H1 (cell line): ENCODE results near the gene CPA2. TPM values are rescaled to one million over a fixed set of nuclear protein-coding genes. Genes with fewer than 3 reads are reported as not detected.

Source experiments
- CTCF ChIA-PET: fragments of 300-600 bp; sonication (Branson Sonifier 250); formaldehyde crosslinking; loops from one replicate; lab custom pipeline; 2021; ENCODE audit not compliant: partially characterized antibody; lab: Charles Lee
- POLR2A ChIA-PET: fragments of 300-600 bp; sonication (Branson Sonifier 250); formaldehyde crosslinking; loops from one replicate; lab custom pipeline; 2021; ENCODE audit warnings: inconsistent platforms; ENCODE audit not compliant: partially characterized antibody; lab: Charles Lee
- DNase-seq, 2 experiments: peaks; one replicate each; pipeline versions ENCODE4 v3.0.0 to v3.0.0-alpha.2; 2010 to 2022; ENCODE audit warnings: low spot score in 2 of 2, low read depth in 1 of 2, mixed read lengths in 1 of 2
- FAIRE-seq: peaks from 2 replicates; lab custom pipeline; 2011; peaks lifted over from hg19 to GRCh38; lab: Jason Lieb, UNC
- H2AFZ ChIP-seq: 2 replicates; pipeline ENCODE4 v1.8.1; 2012; ENCODE audit warnings: low read length, inconsistent platforms
- H2AK5ac ChIP-seq: 2 replicates; pipeline ENCODE4 v1.6.1; 2013; ENCODE audit warnings: low read depth, low read length
- H2BK120ac ChIP-seq: replicated peaks from 2 replicates; pipeline ENCODE3; 2013; ENCODE audit warnings: low read depth, low read length, inconsistent platforms
- H2BK12ac ChIP-seq: 2 replicates; pipeline ENCODE4 v1.6.1; 2013; ENCODE audit warnings: low read depth, low read length
- H2BK15ac ChIP-seq: 2 replicates; pipeline ENCODE4 v1.6.1; 2013; ENCODE audit warnings: low read length
- H2BK20ac ChIP-seq: 2 replicates; pipeline ENCODE4 v1.6.1; 2013; ENCODE audit warnings: low read length
- H2BK5ac ChIP-seq: 2 replicates; pipeline ENCODE4 v1.6.1; 2013; ENCODE audit warnings: low read depth, low read length
- H3K14ac ChIP-seq: 2 replicates; pipeline ENCODE4 v1.6.1; 2013; ENCODE audit warnings: inconsistent platforms; ENCODE audit not compliant: insufficient read length
- H3K18ac ChIP-seq: 2 replicates; pipeline ENCODE4 v1.6.1; 2013; ENCODE audit warnings: low read length; ENCODE audit errors: extremely low read depth
- H3K23ac ChIP-seq: 2 replicates; pipeline ENCODE4 v1.6.1; 2013; ENCODE audit warnings: inconsistent platforms; ENCODE audit not compliant: insufficient read length
- H3K23me2 ChIP-seq: 2 replicates; pipeline ENCODE4 v1.6.1; 2013; ENCODE audit warnings: low read depth, low read length
- H3K27ac ChIP-seq: 2 replicates; pipeline ENCODE4 v1.6.1; 2011; ENCODE audit warnings: low read depth, low read length, inconsistent platforms
- H3K27me3 ChIP-seq, 4 experiments: replicated peaks in 1 of 4; 1 replicate in 1 of 4; 2 replicates in 3 of 4; pipeline versions ENCODE4 v1.6.1 to v1.8.1; 2011 to 2013; ENCODE audit warnings: low read length in 3 of 4, mild to moderate bottlenecking in 3 of 4, inconsistent platforms in 2 of 4, mixed read lengths in 2 of 4, moderate library complexity in 1 of 4; ENCODE audit not compliant: control insufficient read depth in 3 of 4, insufficient read depth in 3 of 4; ENCODE audit errors: extremely low read depth in 1 of 4
- H3K36me3 ChIP-seq, 4 experiments: 2 replicates each; pipeline versions ENCODE4 v1.6.1 to v1.8.1; 2011 to 2013; ENCODE audit warnings: mild to moderate bottlenecking in 4 of 4, low read length in 3 of 4, moderate library complexity in 2 of 4, control low read depth in 1 of 4, inconsistent platforms in 1 of 4; ENCODE audit not compliant: insufficient read depth in 4 of 4, control insufficient read depth in 2 of 4
- H3K4ac ChIP-seq: replicated peaks from 2 replicates; pipeline ENCODE3; 2013; ENCODE audit warnings: low read length, low read depth, mixed read lengths, inconsistent platforms; ENCODE audit not compliant: insufficient read length
- H3K4me1 ChIP-seq, 4 experiments: replicated peaks in 1 of 4; 1 replicate in 1 of 4; 2 replicates in 3 of 4; pipeline versions ENCODE4 v1.6.1 to v1.8.1; 2011 to 2013; ENCODE audit warnings: low read length in 3 of 4, inconsistent platforms in 2 of 4, mixed read lengths in 1 of 4; ENCODE audit not compliant: insufficient read depth in 4 of 4, control insufficient read depth in 3 of 4
- H3K4me2 ChIP-seq, 2 experiments: 2 replicates each; pipeline versions ENCODE4 v1.6.1 to v1.8.1; 2011 to 2013; ENCODE audit warnings: low read depth in 2 of 2, low read length in 2 of 2, control low read depth in 1 of 2, inconsistent platforms in 1 of 2, mild to moderate bottlenecking in 1 of 2; ENCODE audit not compliant: insufficient read depth in 1 of 2
- H3K4me3 ChIP-seq, 4 experiments: fragments of 200-600, 300-600 bp in 1 of 4; sonication (generic), shearing (Covaris generic), sonication (Bioruptor Twin) in 1 of 4; 2 replicates each; pipeline versions ENCODE4 v1.5.1 to v1.8.1; 2011 to 2016; ENCODE audit warnings: low read length in 4 of 4, low read depth in 3 of 4, control low read depth in 2 of 4, inconsistent platforms in 2 of 4, mild to moderate bottlenecking in 2 of 4, mixed read lengths in 1 of 4, moderate library complexity in 1 of 4; ENCODE audit not compliant: insufficient read depth in 2 of 4; ENCODE audit errors: extremely low read depth in 1 of 4
- H3K56ac ChIP-seq: replicated peaks from 2 replicates; pipeline ENCODE3; 2013; ENCODE audit warnings: low read depth, mild to moderate bottlenecking, mixed read lengths, low read length, inconsistent platforms; ENCODE audit not compliant: insufficient read length
- H3K79me1 ChIP-seq: 2 replicates; pipeline ENCODE4 v1.6.1; 2013; ENCODE audit warnings: low read depth, low read length, control low read depth
- H3K79me2 ChIP-seq, 2 experiments: 2 replicates each; pipeline versions ENCODE4 v1.6.1 to v1.8.1; 2012 to 2013; ENCODE audit warnings: low read length in 2 of 2, mild to moderate bottlenecking in 2 of 2, inconsistent platforms in 1 of 2; ENCODE audit not compliant: insufficient read depth in 2 of 2, control insufficient read depth in 1 of 2
- H3K9ac ChIP-seq, 4 experiments: replicated peaks in 1 of 4; 1 replicate in 1 of 4; 2 replicates in 3 of 4; pipeline versions ENCODE4 v1.6.1 to v1.8.1; 2011 to 2013; ENCODE audit warnings: low read depth in 3 of 4, low read length in 3 of 4, control low read depth in 2 of 4, mild to moderate bottlenecking in 2 of 4, moderate library complexity in 2 of 4, inconsistent platforms in 1 of 4; ENCODE audit errors: extremely low read depth in 1 of 4
- H3K9me3 ChIP-seq, 2 experiments: 2 replicates each; pipeline versions ENCODE4 v1.6.1 to v1.8.1; 2012 to 2013; ENCODE audit warnings: mild to moderate bottlenecking in 2 of 2, moderate library complexity in 2 of 2, control low read depth in 1 of 2, inconsistent platforms in 1 of 2, low read depth in 1 of 2, low read length in 1 of 2, mixed read lengths in 1 of 2; ENCODE audit not compliant: insufficient read depth in 2 of 2
- H4K20me1 ChIP-seq, 2 experiments: replicated peaks in 1 of 2; 2 replicates each; pipeline versions ENCODE3 to v1.8.1; 2011 to 2013; ENCODE audit warnings: inconsistent platforms in 2 of 2, low read length in 2 of 2, mild to moderate bottlenecking in 1 of 2; ENCODE audit not compliant: insufficient read depth in 2 of 2, control insufficient read depth in 1 of 2
- H4K5ac ChIP-seq: 2 replicates; pipeline ENCODE4 v1.6.1; 2013; ENCODE audit warnings: low read length, low read depth, mixed read lengths, inconsistent platforms; ENCODE audit not compliant: insufficient read length
- H4K8ac ChIP-seq: 2 replicates; pipeline ENCODE4 v1.8.0; 2013; ENCODE audit warnings: mild to moderate bottlenecking, moderate library complexity, low read length, inconsistent platforms; ENCODE audit not compliant: insufficient read depth; ENCODE audit errors: extremely low read depth
- H4K91ac ChIP-seq: replicated peaks from 2 replicates; pipeline ENCODE3; 2013; ENCODE audit warnings: low read length, mixed read lengths, inconsistent platforms; ENCODE audit not compliant: insufficient read length
- BCL11A ChIP-seq, 2 experiments: IDR thresholded peaks; one replicate each; pipeline ENCODE4 v1.6.1; 2011; ENCODE audit warnings: low read depth in 2 of 2, low read length in 2 of 2, mild to moderate bottlenecking in 2 of 2
- CBX8 ChIP-seq: fragments of 300-800, 300-1000 bp; sonication (generic); IDR thresholded peaks from 2 replicates; pipeline ENCODE4 v1.7.1; 2016; ENCODE audit warnings: low read depth, low read length, borderline replicate concordance
- CHD2 ChIP-seq: IDR thresholded peaks from 2 replicates; pipeline ENCODE4 v1.6.1; 2012; ENCODE audit warnings: low read length, improper control_type of control experiment
- CREB1 ChIP-seq: IDR thresholded peaks from 2 replicates; pipeline ENCODE4 v1.6.1; 2012; ENCODE audit warnings: inconsistent platforms
- EGR1 ChIP-seq: IDR thresholded peaks from 2 replicates; pipeline ENCODE4 v1.6.1; 2011; ENCODE audit warnings: low read depth, low read length, borderline replicate concordance
- FOSL1 ChIP-seq: IDR thresholded peaks from 2 replicates; pipeline ENCODE4 v1.6.1; 2011; ENCODE audit warnings: mild to moderate bottlenecking, low read depth, low read length, moderate library complexity; ENCODE audit not compliant: insufficient read depth
- GABPA ChIP-seq: IDR thresholded peaks from 2 replicates; pipeline ENCODE4 v1.6.1; 2011; ENCODE audit warnings: mild to moderate bottlenecking, low read length, moderate library complexity, borderline replicate concordance; ENCODE audit not compliant: insufficient read depth
- KDM1A ChIP-seq: fragments of 200-600, 300-600 bp; sonication (generic); IDR thresholded peaks from 2 replicates; pipeline ENCODE4 v1.7.1; 2016; ENCODE audit warnings: mild to moderate bottlenecking, low read length, borderline replicate concordance
- KDM4A ChIP-seq: IDR thresholded peaks from one replicate; pipeline ENCODE4 v1.7.1; 2012; ENCODE audit warnings: low read depth, mild to moderate bottlenecking, moderate library complexity, low read length, inconsistent platforms; ENCODE audit not compliant: severe bottlenecking
- NANOG ChIP-seq: IDR thresholded peaks from 2 replicates; pipeline ENCODE4 v1.6.1; 2011; ENCODE audit warnings: low read length, low read depth, mild to moderate bottlenecking, inconsistent platforms; ENCODE audit not compliant: insufficient read depth, poor library complexity, severe bottlenecking
- PHF8 ChIP-seq: fragments of 200-600 bp; sonication (generic); conservative IDR thresholded peaks from 2 replicates; pipeline ENCODE4 v1.7.1; 2012; ENCODE audit warnings: low read depth, mild to moderate bottlenecking, inconsistent platforms, low read length, moderate library complexity
- POLR2AphosphoS5 ChIP-seq: IDR thresholded peaks from 2 replicates; pipeline ENCODE4 v1.6.1; 2011; ENCODE audit warnings: low read depth, low read length
- RBBP5 ChIP-seq: IDR thresholded peaks from 2 replicates; pipeline ENCODE4 v1.7.1; 2012; ENCODE audit warnings: low read depth, mild to moderate bottlenecking, inconsistent platforms, low read length, moderate library complexity, borderline replicate concordance
- TBP ChIP-seq: IDR thresholded peaks from 2 replicates; pipeline ENCODE4 v1.6.1; 2011; ENCODE audit warnings: low read depth, low read length, improper control_type of control experiment
- TEAD4 ChIP-seq: IDR thresholded peaks from 2 replicates; pipeline ENCODE4 v1.6.1; 2012; ENCODE audit warnings: low read depth, low read length, inconsistent platforms, mixed read lengths
- ZNF274 ChIP-seq: IDR thresholded peaks from 2 replicates; pipeline ENCODE4 v1.7.0; 2012; ENCODE audit warnings: low read length, borderline replicate concordance; ENCODE audit errors: extremely low read depth
- WGBS, 2 experiments: shearing (Covaris generic) in 1 of 2; methylation state at CpG; one replicate each; pipeline versions ENCODE4 v1.1.6 to v1.1.7; 2013 to 2015; ENCODE audit warnings: low lambda C conversion rate in 2 of 2, mixed read lengths in 2 of 2, inconsistent platforms in 1 of 2, low coverage in 1 of 2, missing lambda C conversion rate in 1 of 2; ENCODE audit not compliant: insufficient replicate concordance in 2 of 2, insufficient coverage in 1 of 2, insufficient read length in 1 of 2; ENCODE audit errors: extremely low coverage in 1 of 2, missing lambda C conversion rate in 1 of 2; 5-methylcytosine and 5-hydroxymethylcytosine counted together
- polyA plus RNA-seq, 7 experiments: library from polyadenylated mRNA; depleted of rRNA in 3 of 7; stranded (reverse) in 5 of 7; unstranded in 2 of 7; fragments of >200 nt in 5 of 7; fragments of 200-250 nt in 2 of 7; gene quantifications; 1 replicate in 5 of 7; 2 replicates in 1 of 7; 4 replicates in 1 of 7; pipeline versions ENCODE4 v1.2.1 to v1.2.3, GENCODE V29; 2011 to 2013; ENCODE audit warnings: missing spikeins in 2 of 7, mixed read lengths in 2 of 7
- total RNA-seq: library from RNA; stranded (reverse); fragmentation: NEBNext Ultra II Directional; extraction: Animal tissue kit (Norgen Biotek cat#: 25700); gene quantifications from 2 replicates; pipeline ENCODE4 v1.2.1, GENCODE V29; 2021

CPA2 gene
- total and polyA plus RNA-seq, 2 of the 8 experiments (the other 6 are each of a cell fraction or from before 2014, with no cell fraction given): 0.21 TPM; not detected in 1

- ChIA-PET CTCF (interaction anchor here (1.7 kb wide), 1 partner anchor 14 kb away, joined by 3 read pairs; the partner anchor contains the start of gene TMEM209), POLR2A (no interaction called here)
- no peaks in the 10 kb centered on the region for H3K27me3 ChIP-seq
- no peak overlapping the region for H3K4me3 ChIP-seq
- H3K9ac ChIP-seq: no peak overlapping the region
- H3K14ac ChIP-seq: no peak overlapping the region
- H2AFZ ChIP-seq: peak overlapping the region; percentile 70; the same call in 1 of the 2 replicates
- DNase-seq (no peak), FAIRE-seq (no peak)
- H4K91ac ChIP-seq: no peak overlapping the region
- no peak overlapping the region for H3K27ac ChIP-seq
- no peak overlapping the region for H4K8ac ChIP-seq
- H3K18ac ChIP-seq: no peak overlapping the region
- no peak overlapping the region for H2BK12ac ChIP-seq
- no peak overlapping the region for H4K5ac ChIP-seq
- no peaks in the 10 kb centered on the region for H3K36me3 ChIP-seq
- no peak overlapping the region for H2AK5ac ChIP-seq
- H3K79me2 ChIP-seq: no peaks in the 10 kb centered on the region
- H2BK15ac ChIP-seq: no peak overlapping the region
- no peaks in the 10 kb centered on the region for H3K9me3 ChIP-seq
- no peak overlapping the region for H3K4me2 ChIP-seq
- H3K56ac ChIP-seq: no peak overlapping the region
- H2BK20ac ChIP-seq: no peak overlapping the region
- H4K20me1 ChIP-seq: no peaks in the 10 kb centered on the region
- H3K23ac ChIP-seq: no peak overlapping the region
- 85% methylated on average over 9 of the region's 9 CpGs; no CpG with 5 or more reads in 1 of the 2 experiments for WGBS, 2 experiments
- H3K79me1 ChIP-seq: no peaks in the 10 kb centered on the region
- no peaks in the 10 kb centered on the region for H3K23me2 ChIP-seq
- no peak overlapping the region for H3K4ac ChIP-seq
- H2BK120ac ChIP-seq: no peak overlapping the region
- H3K4me1 ChIP-seq: no peaks in the 10 kb centered on the region
- H2BK5ac ChIP-seq: no peak overlapping the region
- TF ChIP-seq EGR1 (no peak), KDM4A (no peak), PHF8 (no peak), NANOG (no peak), TEAD4 (no peak), GABPA (no peak), TBP (no peak), CBX8 (no peak), CHD2 (no peak), POLR2AphosphoS5 (no peak), CREB1 (no peak), BCL11A (IDR thresholded peaks at IDR 0.05; ENCODE audit: low read depth in 2 of 2, low read length in 2 of 2) (no peak), FOSL1 (no peak), ZNF274 (no peak), KDM1A (no peak), RBBP5 (no peak)
These were observed 46.8 kb upstream of the CPA2 start for GRCh38 chr7:130219871-130220270.
